GM23338 (cell line): ENCODE measurements around the gene SETDB2. TPM values are rescaled to one million over a fixed set of nuclear protein-coding genes. Genes with fewer than 3 reads are reported as not detected.
A peak's percentile ranks its signal among the peaks of the same experiment; 100 is the strongest.

Experiments used
- ATAC-seq: fragments of 200-7000 bp; cut with Tn5 transposase; 3 replicates; pipeline ENCODE4 v1.9.1; 2020
- DNase-seq: peaks from one replicate; pipeline ENCODE4 v3.0.0-alpha.2; 2015; ENCODE audit warnings: low spot score
- H2AFZ ChIP-seq: fragments of 200-600 bp; sonication (generic); 2 replicates; pipeline ENCODE4 v1.8.0; 2016; ENCODE audit warnings: antibody characterized with exemption, mild to moderate bottlenecking, moderate library complexity
- H3F3A ChIP-seq: fragments of 200-600 bp; sonication (generic); replicated peaks from 2 replicates; pipeline ENCODE4 v1.8.0; 2017; ENCODE audit warnings: antibody characterized with exemption, mixed run types, low read depth
- H3K27ac ChIP-seq: fragments of 200-600 bp; sonication (generic); 2 replicates; pipeline ENCODE4 v1.6.1; 2016; ENCODE audit warnings: low read depth
- H3K27me3 ChIP-seq: fragments of 200-600 bp; sonication (generic); 2 replicates; pipeline ENCODE4 v1.8.0; 2016; ENCODE audit warnings: mild to moderate bottlenecking, mixed run types, moderate library complexity; ENCODE audit not compliant: insufficient read depth
- H3K36me3 ChIP-seq: fragments of 200-600 bp; sonication (generic); 2 replicates; pipeline ENCODE4 v1.8.0; 2016; ENCODE audit warnings: mild to moderate bottlenecking; ENCODE audit not compliant: insufficient read depth
- H3K4me1 ChIP-seq: fragments of 200-600 bp; sonication (generic); 2 replicates; pipeline ENCODE4 v1.8.0; 2016; ENCODE audit warnings: mild to moderate bottlenecking, moderate library complexity; ENCODE audit not compliant: insufficient read depth
- H3K4me2 ChIP-seq: fragments of 200-600 bp; sonication (generic); 2 replicates; pipeline ENCODE4 v1.7.1; 2017; ENCODE audit warnings: mixed run types
- H3K4me3 ChIP-seq: fragments of 200-600 bp; sonication (generic); 2 replicates; pipeline ENCODE4 v1.6.1; 2016; ENCODE audit warnings: mixed run types
- H3K79me2 ChIP-seq: fragments of 200-600 bp; sonication (generic); replicated peaks from 2 replicates; pipeline ENCODE4 v1.8.0; 2017; ENCODE audit warnings: mild to moderate bottlenecking; ENCODE audit not compliant: insufficient read depth
- H3K9me2 ChIP-seq: fragments of 200-600 bp; sonication (generic); 2 replicates; pipeline ENCODE4 v1.8.0; 2017; ENCODE audit not compliant: insufficient read depth
- H4K20me1 ChIP-seq: fragments of 200-600 bp; sonication (generic); replicated peaks from 2 replicates; pipeline ENCODE4 v1.8.0; 2017; ENCODE audit warnings: mild to moderate bottlenecking; ENCODE audit not compliant: insufficient read depth
- H3K27ac Mint-ChIP-seq: 2 replicates; pipeline ENCODE4 v1.8.0; 2020; ENCODE audit warnings: inconsistent platforms, mild to moderate bottlenecking, moderate library complexity, mixed read lengths
- H3K27me3 Mint-ChIP-seq: 3 replicates; pipeline ENCODE4 v1.8.0; 2022; ENCODE audit warnings: low read depth, mild to moderate bottlenecking, moderate library complexity, mixed read lengths, inconsistent platforms; ENCODE audit not compliant: insufficient read depth, poor library complexity
- H3K36me3 Mint-ChIP-seq: 3 replicates; pipeline ENCODE4 v1.8.0; 2021; ENCODE audit warnings: low read depth, mild to moderate bottlenecking, inconsistent platforms, moderate library complexity, mixed read lengths
- H3K4me1 Mint-ChIP-seq: 3 replicates; pipeline ENCODE4 v1.8.0; 2020; ENCODE audit warnings: mild to moderate bottlenecking, inconsistent platforms, mixed read lengths
- H3K4me3 Mint-ChIP-seq: 3 replicates; pipeline ENCODE4 v1.8.0; 2021; ENCODE audit warnings: moderate library complexity, mild to moderate bottlenecking, inconsistent platforms, mixed read lengths
- H3K9me3 Mint-ChIP-seq: 3 replicates; pipeline ENCODE4 v1.8.0; 2020; ENCODE audit warnings: moderate library complexity, mild to moderate bottlenecking, inconsistent platforms, mixed read lengths
- CREB1 ChIP-seq: fragments of 250-450 bp; sonication (Bioruptor Pico); IDR thresholded peaks from 2 replicates; pipeline ENCODE4 v1.5.0; 2020; ENCODE audit warnings: low read depth, mild to moderate bottlenecking, moderate library complexity
- NANOG ChIP-seq: IDR thresholded peaks from 2 replicates; pipeline ENCODE4 v1.6.1; 2016; ENCODE audit warnings: antibody characterized with exemption, borderline replicate concordance
- ZNF331 ChIP-seq: fragments of 250-450 bp; sonication (Bioruptor Pico); IDR thresholded peaks from 2 replicates; pipeline ENCODE4 v1.5.0; 2020; ENCODE audit warnings: low read depth, mild to moderate bottlenecking, moderate library complexity
- polyA plus RNA-seq: library from polyadenylated mRNA; unstranded; fragments of >200 nt; fragmentation: Nextera tagmentation; extraction: Ambion mirVana; gene quantifications from 2 replicates; pipeline ENCODE4 v1.2.1, GENCODE V29; 2016
- total RNA-seq: library from RNA; depleted of rRNA; stranded (reverse); fragments of >200 nt; shearing (Covaris generic); gene quantifications from 2 replicates; pipeline ENCODE4 v1.2.3, GENCODE V29; 2014
- TF ChIP-seq, protein P1 (sequence below): fragments of 250-450 bp; sonication (Bioruptor Pico); IDR thresholded peaks from 2 replicates; pipeline ENCODE4 v1.5.0; 2020; ENCODE audit warnings: mild to moderate bottlenecking, moderate library complexity

SETDB2 gene
- total and polyA plus RNA-seq, 2 experiments from 2014 or later: 4.6 to 5.8 TPM

DNA sequence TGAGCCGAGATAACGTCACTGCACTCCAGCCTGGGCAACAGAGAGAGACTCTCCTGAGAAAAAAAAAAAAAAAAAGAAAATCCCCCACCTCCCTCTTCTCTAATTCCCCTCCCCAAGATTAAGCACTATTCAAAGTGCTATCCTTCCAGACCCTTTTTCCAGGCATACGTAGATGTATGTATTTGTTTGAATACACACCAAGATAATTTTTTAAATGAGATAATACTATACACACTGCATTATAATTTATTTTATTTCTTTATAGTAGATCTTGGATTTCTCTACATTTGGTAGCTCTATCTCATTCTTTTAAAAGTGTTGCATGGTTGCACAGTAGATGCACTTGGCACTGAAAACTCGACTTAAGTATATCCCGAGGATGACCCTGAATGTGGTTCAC lies 32.7 kb upstream of the SETDB2 start:
- Histone ChIP-seq H3F3A (no peaks in the 10 kb centered on the region), H2AFZ (no peak overlapping the region), H3K9me2 (no peaks in the 10 kb centered on the region), H3K27ac (no peak overlapping the region), H3K4me2 (no peak overlapping the region), H3K4me1 (peaks cover 30% of the 10 kb centered on the region), H3K4me3 (no peak overlapping the region), H3K79me2 (no peaks in the 10 kb centered on the region), H3K27me3 (peaks cover 85% of the 10 kb centered on the region), H4K20me1 (no peaks in the 10 kb centered on the region), H3K36me3 (no peaks in the 10 kb centered on the region)
- Mint-ChIP-seq H3K27ac (no peak overlapping the region), H3K4me1 (peaks cover 19% of the 10 kb centered on the region), H3K9me3 (no peaks in the 10 kb centered on the region), H3K27me3 (peaks cover 74% of the 10 kb centered on the region), H3K4me3 (no peak overlapping the region), H3K36me3 (no peaks in the 10 kb centered on the region)
- TF ChIP-seq, protein P1, sequence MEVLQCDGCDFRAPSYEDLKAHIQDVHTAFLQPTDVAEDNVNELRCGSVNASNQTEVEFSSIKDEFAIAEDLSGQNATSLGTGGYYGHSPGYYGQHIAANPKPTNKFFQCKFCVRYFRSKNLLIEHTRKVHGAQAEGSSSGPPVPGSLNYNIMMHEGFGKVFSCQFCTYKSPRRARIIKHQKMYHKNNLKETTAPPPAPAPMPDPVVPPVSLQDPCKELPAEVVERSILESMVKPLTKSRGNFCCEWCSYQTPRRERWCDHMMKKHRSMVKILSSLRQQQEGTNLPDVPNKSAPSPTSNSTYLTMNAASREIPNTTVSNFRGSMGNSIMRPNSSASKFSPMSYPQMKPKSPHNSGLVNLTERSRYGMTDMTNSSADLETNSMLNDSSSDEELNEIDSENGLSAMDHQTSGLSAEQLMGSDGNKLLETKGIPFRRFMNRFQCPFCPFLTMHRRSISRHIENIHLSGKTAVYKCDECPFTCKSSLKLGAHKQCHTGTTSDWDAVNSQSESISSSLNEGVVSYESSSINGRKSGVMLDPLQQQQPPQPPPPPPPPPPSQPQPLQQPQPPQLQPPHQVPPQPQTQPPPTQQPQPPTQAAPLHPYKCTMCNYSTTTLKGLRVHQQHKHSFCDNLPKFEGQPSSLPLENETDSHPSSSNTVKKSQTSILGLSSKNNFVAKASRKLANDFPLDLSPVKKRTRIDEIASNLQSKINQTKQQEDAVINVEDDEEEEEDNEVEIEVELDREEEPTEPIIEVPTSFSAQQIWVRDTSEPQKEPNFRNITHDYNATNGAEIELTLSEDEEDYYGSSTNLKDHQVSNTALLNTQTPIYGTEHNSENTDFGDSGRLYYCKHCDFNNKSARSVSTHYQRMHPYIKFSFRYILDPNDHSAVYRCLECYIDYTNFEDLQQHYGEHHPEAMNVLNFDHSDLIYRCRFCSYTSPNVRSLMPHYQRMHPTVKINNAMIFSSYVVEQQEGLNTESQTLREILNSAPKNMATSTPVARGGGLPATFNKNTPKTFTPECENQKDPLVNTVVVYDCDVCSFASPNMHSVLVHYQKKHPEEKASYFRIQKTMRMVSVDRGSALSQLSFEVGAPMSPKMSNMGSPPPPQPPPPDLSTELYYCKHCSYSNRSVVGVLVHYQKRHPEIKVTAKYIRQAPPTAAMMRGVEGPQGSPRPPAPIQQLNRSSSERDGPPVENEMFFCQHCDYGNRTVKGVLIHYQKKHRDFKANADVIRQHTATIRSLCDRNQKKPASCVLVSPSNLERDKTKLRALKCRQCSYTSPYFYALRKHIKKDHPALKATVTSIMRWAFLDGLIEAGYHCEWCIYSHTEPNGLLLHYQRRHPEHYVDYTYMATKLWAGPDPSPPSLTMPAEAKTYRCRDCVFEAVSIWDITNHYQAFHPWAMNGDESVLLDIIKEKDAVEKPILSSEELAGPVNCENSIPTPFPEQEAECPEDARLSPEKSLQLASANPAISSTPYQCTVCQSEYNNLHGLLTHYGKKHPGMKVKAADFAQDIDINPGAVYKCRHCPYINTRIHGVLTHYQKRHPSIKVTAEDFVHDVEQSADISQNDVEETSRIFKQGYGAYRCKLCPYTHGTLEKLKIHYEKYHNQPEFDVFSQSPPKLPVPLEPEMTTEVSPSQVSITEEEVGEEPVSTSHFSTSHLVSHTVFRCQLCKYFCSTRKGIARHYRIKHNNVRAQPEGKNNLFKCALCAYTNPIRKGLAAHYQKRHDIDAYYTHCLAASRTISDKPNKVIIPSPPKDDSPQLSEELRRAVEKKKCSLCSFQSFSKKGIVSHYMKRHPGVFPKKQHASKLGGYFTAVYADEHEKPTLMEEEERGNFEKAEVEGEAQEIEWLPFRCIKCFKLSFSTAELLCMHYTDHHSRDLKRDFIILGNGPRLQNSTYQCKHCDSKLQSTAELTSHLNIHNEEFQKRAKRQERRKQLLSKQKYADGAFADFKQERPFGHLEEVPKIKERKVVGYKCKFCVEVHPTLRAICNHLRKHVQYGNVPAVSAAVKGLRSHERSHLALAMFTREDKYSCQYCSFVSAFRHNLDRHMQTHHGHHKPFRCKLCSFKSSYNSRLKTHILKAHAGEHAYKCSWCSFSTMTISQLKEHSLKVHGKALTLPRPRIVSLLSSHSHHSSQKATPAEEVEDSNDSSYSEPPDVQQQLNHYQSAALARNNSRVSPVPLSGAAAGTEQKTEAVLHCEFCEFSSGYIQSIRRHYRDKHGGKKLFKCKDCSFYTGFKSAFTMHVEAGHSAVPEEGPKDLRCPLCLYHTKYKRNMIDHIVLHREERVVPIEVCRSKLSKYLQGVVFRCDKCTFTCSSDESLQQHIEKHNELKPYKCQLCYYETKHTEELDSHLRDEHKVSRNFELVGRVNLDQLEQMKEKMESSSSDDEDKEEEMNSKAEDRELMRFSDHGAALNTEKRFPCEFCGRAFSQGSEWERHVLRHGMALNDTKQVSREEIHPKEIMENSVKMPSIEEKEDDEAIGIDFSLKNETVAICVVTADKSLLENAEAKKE (CRISPR knock-in tag): no peak
- DNase-seq: no peak
- ATAC-seq: no peak

DNA sequence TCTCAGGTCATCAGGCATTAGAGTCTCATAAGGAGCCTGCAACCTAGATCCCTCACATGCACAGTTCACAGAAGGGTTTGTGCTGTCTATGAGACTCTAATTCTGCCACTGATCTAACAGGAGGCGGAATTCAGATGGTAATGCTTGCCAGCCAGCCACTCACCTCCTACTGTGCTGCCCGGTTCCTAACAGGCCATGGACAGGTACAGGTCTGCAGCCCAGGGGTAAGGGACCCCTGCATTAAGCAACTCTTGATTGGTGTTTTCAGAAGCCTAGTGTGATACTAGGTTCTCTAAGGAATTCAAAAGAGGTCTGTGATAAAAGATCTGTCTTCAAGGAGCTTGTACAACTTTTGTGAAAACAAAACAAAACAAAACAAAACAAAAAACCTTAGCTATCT lies 31.3 kb upstream of the SETDB2 start:
- Histone ChIP-seq H3K27me3 (peaks cover 96% of the 10 kb centered on the region), H4K20me1 (no peaks in the 10 kb centered on the region), H3K36me3 (no peaks in the 10 kb centered on the region), H3K4me3 (no peak overlapping the region), H3K4me2 (peak overlapping the region; percentile 53; the same call in 1 of the 2 replicates), H3K4me1 (peaks cover 30% of the 10 kb centered on the region), H2AFZ (no peak overlapping the region), H3K9me2 (no peaks in the 10 kb centered on the region), H3K79me2 (no peaks in the 10 kb centered on the region), H3K27ac (no peak overlapping the region), H3F3A (no peaks in the 10 kb centered on the region)
- Mint-ChIP-seq H3K4me3 (no peak overlapping the region), H3K27me3 (peaks cover 82% of the 10 kb centered on the region), H3K36me3 (no peaks in the 10 kb centered on the region), H3K27ac (no peak overlapping the region), H3K9me3 (no peaks in the 10 kb centered on the region), H3K4me1 (peaks cover 19% of the 10 kb centered on the region)
- ATAC-seq (peak; percentile 98), DNase-seq (peak; percentile 54)
- no peak for TF ChIP-seq ZNF331 (CRISPR knock-in tag)
- TF ChIP-seq, protein P1 (CRISPR knock-in tag): 0 out of 2 replicates have a peak, but pooled peaks have one; percentile 52
- TF ChIP-seq NANOG: peak; percentile 18; the same call in 1 of the 2 replicates
- TF ChIP-seq CREB1: peak; percentile 35; the same call in 1 of the 2 replicates
